Gastroesophageal sphincter (tissue), 3 donors: ENCODE data around the gene SLC35F1.

Source experiments
- CTCF ChIP-seq, 4 experiments: fragments of 200-600 bp in 2 of 4; fragments of 450-650 bp in 2 of 4; sonication (generic) in 1 of 4; IDR thresholded peaks; one replicate each; pipeline ENCODE4 v1.5.1; 2017 to 2019; ENCODE audit warnings: antibody characterized with exemption in 4 of 4, mild to moderate bottlenecking in 2 of 4, moderate library complexity in 2 of 4
- POLR2A ChIP-seq, 2 donors: fragments of 450-650 bp; IDR thresholded peaks; one replicate each; pipeline ENCODE4 v1.6.1; 2017; ENCODE audit warnings: antibody characterized with exemption in 2 of 2, mild to moderate bottlenecking in 2 of 2, moderate library complexity in 1 of 2

GRCh38 chr6:117985916-117986315 is 78.9 kb downstream of the SLC35F1 start:
- no peak for TF ChIP-seq POLR2A (IDR thresholded peaks at IDR 0.05)
- TF ChIP-seq CTCF (IDR thresholded peaks at IDR 0.05) = no peak
